HEK293T (cell line): Measurements from ENCODE around the gene ABLIM2.

ENCODE experiments used
- CTCF ChIA-PET: fragments of 350-600 bp; formaldehyde crosslinking; extraction: SDS; loops from one replicate; lab custom pipeline; 2021; ENCODE audit warnings: antibody characterized with exemption, inconsistent platforms; lab: Yijun Ruan, JAX
- POLR2A ChIA-PET: fragments of 350-600 bp; formaldehyde crosslinking; extraction: SDS; loops from one replicate; lab custom pipeline; 2020; ENCODE audit warnings: antibody characterized with exemption, inconsistent platforms; lab: Yijun Ruan, JAX
- DNase-seq: peaks from one replicate; pipeline ENCODE4 v3.0.0; 2012; ENCODE audit warnings: mixed read lengths; ENCODE audit errors: extremely low spot score
- ARNT ChIP-seq: fragments of 450-650 bp; IDR thresholded peaks from 2 replicates; pipeline ENCODE4 v1.6.1; 2017; ENCODE audit warnings: mild to moderate bottlenecking
- BHLHE40 ChIP-seq: fragments of 450-650 bp; IDR thresholded peaks from 2 replicates; pipeline ENCODE4 v1.6.1; 2016; ENCODE audit warnings: mild to moderate bottlenecking, moderate library complexity, borderline replicate concordance
- CTBP1 ChIP-seq: fragments of 450-650 bp; IDR thresholded peaks from 2 replicates; pipeline ENCODE4 v1.6.1; 2016; ENCODE audit warnings: borderline replicate concordance
- ELF4 ChIP-seq: fragments of 450-650 bp; IDR thresholded peaks from 2 replicates; pipeline ENCODE4 v1.6.1; 2017; ENCODE audit warnings: antibody characterized with exemption
- FOXA1 ChIP-seq: fragments of 450-650 bp; IDR thresholded peaks from 2 replicates; pipeline ENCODE4 v1.6.1; 2016; ENCODE audit warnings: mild to moderate bottlenecking
- FOXK2 ChIP-seq: fragments of 450-650 bp; IDR thresholded peaks from 2 replicates; pipeline ENCODE4 v1.6.1; 2016; ENCODE audit warnings: mild to moderate bottlenecking
- FOXM1 ChIP-seq: fragments of 450-650 bp; IDR thresholded peaks from 2 replicates; pipeline ENCODE4 v1.6.1; 2017; ENCODE audit warnings: mild to moderate bottlenecking, borderline replicate concordance
- HDGF ChIP-seq: fragments of 450-650 bp; IDR thresholded peaks from 2 replicates; pipeline ENCODE4 v1.6.1; 2017; ENCODE audit warnings: antibody characterized with exemption, borderline replicate concordance
- L3MBTL2 ChIP-seq: fragments of 450-650 bp; conservative IDR thresholded peaks from 2 replicates; pipeline ENCODE4 v1.6.1; 2016; ENCODE audit warnings: mild to moderate bottlenecking
- LEF1 ChIP-seq: fragments of 450-650 bp; IDR thresholded peaks from 2 replicates; pipeline ENCODE4 v1.6.1; 2017; ENCODE audit warnings: mild to moderate bottlenecking, borderline replicate concordance
- NFRKB ChIP-seq: fragments of 450-650 bp; IDR thresholded peaks from 2 replicates; pipeline ENCODE4 v1.6.1; 2016; ENCODE audit warnings: mild to moderate bottlenecking, moderate library complexity
- SP1 ChIP-seq: fragments of 450-650 bp; IDR thresholded peaks from 2 replicates; pipeline ENCODE4 v1.6.1; 2017
- SUZ12 ChIP-seq: fragments of 450-650 bp; IDR thresholded peaks from 2 replicates; pipeline ENCODE4 v1.6.1; 2016; ENCODE audit warnings: mild to moderate bottlenecking
- TARDBP ChIP-seq: fragments of 450-650 bp; IDR thresholded peaks from 2 replicates; pipeline ENCODE4 v1.6.1; 2016
- ZNF384 ChIP-seq: fragments of 450-650 bp; IDR thresholded peaks from 2 replicates; pipeline ENCODE4 v1.6.1; 2016
- TF ChIP-seq, protein P1 (sequence below): fragments of 450-650 bp; IDR thresholded peaks from 2 replicates; pipeline ENCODE4 v1.6.1; 2016

Gene ABLIM2

DNA sequence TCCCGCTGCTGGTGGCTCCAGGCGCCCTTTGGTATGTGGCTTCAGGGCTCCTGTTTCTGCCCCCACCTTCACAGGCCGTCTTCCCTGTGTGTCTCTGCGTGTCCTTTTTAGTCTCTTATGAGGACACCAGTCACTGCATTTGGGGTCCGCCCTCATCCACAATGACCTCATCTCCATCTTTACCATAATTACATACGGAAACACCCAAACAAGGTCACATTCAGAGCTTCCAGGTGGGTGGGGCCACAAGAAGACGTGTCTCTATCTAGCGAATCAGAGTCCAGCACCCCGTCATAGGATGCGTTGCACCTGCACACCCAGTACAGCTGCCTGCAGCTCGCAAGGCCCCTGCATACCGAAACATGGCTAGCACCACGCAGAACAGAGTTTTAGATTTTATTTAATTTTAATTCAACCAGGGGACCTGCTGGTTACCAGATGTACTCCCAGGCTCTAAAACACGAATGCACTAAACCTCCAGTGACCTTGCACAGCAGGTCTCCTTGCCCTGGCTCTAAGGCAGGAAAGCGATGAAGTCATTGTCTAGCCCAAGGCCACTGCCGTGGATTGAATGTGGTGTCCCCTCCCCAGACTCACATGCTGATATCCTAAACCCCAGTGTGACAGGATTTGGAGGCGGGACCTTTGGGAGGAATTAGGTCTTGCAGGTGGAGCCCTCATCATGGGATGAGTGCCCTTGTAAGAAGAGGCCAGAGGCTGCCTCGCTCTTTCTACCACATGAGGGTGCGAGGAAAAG, 30.3 kb downstream of the ABLIM2 start:
- TF ChIP-seq FOXM1 (no peak), BHLHE40 (no peak), FOXK2 (no peak), FOXA1 (no peak), HDGF (no peak), SP1 (no peak), ZNF384 (no peak), L3MBTL2 (no peak), ARNT (no peak)
- TF ChIP-seq, protein P1, sequence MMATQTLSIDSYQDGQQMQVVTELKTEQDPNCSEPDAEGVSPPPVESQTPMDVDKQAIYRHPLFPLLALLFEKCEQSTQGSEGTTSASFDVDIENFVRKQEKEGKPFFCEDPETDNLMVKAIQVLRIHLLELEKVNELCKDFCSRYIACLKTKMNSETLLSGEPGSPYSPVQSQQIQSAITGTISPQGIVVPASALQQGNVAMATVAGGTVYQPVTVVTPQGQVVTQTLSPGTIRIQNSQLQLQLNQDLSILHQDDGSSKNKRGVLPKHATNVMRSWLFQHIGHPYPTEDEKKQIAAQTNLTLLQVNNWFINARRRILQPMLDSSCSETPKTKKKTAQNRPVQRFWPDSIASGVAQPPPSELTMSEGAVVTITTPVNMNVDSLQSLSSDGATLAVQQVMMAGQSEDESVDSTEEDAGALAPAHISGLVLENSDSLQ = no peak
- ChIA-PET POLR2A (no interaction called here), CTCF (no interaction called here)
- no peak for DNase-seq

DNA sequence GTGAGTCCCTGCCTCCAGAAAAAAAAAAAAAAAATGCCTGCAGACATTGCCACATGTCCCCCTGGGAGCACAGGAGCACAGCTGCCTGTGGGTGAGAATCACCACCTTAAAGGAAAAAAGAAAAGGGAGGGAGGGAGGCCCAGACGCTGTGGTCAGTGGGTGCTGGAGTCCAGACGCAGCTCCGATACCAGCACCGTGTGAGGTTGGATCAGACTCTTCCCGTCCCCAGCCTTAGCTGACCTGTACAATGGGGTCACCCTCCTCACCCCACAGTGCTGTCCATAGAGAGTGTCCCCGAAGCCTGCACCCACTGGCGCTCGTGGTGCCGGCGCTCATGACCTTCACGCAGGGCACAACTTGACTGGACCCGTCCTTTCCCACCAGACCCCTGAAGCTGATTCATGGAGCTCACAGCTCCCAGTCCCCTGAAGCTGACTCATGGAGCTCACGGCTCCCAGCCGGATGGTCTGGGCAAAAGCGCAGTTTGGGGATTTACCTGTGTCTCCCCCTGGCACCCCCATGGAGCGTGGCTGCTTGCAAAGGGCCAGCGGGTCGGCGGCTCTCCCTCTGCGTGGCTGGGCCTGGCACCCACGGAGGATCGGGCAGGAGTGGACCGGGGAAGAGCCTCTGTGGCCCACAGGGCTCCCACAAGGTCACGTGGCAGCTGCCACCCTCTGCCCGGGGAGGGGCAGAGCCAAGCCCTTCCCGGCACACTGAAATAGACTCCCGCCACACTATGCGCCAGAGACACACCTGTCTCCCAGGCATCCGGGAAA, 31.4 kb downstream of the ABLIM2 start:
- CTCF ChIA-PET = no interaction called here
- POLR2A ChIA-PET = no interaction called here
- TF ChIP-seq SUZ12 (no peak), LEF1 (no peak), ELF4 (no peak), NFRKB (no peak), BHLHE40 (no peak), HDGF (no peak), ZNF384 (no peak), L3MBTL2 (no peak), FOXA1 (no peak), FOXK2 (no peak), SP1 (no peak)
- TF ChIP-seq, protein P1 = no peak
- no peak for DNase-seq

DNA sequence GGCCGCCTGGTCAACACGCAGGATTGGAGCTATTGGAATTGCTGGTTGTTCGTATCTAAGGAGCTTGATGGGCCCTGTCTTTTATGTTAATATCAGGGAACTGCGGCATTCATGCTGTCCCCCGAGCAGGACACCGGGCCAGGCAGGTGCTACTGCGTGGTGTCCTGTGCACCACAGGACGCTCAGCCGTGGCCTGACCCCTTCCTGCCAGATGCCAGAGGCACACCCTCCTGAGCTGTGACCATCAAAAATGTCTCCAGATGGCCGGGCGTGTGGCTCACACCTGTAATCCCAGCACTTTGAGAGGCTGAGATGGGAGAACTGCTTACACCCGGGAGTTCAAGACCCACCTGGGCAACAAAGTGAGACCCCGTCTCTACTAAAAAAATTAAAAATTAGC, 32.1 kb downstream of the ABLIM2 start:
- ChIA-PET CTCF (interaction anchor here (0.6 kb wide), 1 partner anchor 324 kb away, joined by 4 read pairs; no protein-coding TSS in a partner anchor), POLR2A (no interaction called here)
- DNase-seq = no peak
- TF ChIP-seq, protein P1 = no peak
- TF ChIP-seq HDGF = no peak
- no peak for TF ChIP-seq FOXK2
- TF ChIP-seq CTBP1 = no peak
- no peak for TF ChIP-seq SUZ12
- TF ChIP-seq FOXM1 = no peak
- TF ChIP-seq ZNF384 = no peak
- TF ChIP-seq NFRKB = no peak
- TF ChIP-seq TARDBP = no peak
- TF ChIP-seq BHLHE40 = no peak
- TF ChIP-seq FOXA1 = no peak
- no peak for TF ChIP-seq ELF4
- TF ChIP-seq L3MBTL2 = no peak
- TF ChIP-seq SP1 = no peak
- TF ChIP-seq ARNT = no peak
- no peak for TF ChIP-seq LEF1

DNA sequence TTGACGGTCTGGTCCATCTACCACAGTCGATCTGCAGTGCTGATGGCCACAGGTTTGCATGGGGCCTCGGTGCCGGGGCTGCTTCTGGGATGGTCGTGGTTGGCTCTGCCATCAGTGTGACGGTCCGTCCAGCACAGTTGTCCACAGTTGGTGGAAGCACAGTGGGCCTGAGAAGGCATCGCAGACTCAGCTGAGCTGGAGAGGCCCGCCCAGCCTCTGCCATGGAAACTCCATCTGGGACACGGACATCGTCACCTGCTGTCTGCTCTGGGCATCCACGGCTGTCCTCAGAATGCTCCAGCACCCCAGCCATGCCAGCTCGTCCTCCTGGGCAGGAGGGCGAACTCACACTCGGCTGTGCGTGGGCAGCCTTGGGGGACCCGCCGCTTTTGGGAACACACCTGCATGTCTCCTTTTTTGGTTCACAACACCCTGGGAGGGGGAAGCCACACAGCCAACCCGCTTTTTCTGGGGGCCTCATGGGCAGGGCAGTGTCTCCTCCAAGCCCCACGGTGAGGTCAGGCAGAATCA, 33.0 kb downstream of the ABLIM2 start:
- TF ChIP-seq ARNT = no peak
- TF ChIP-seq SUZ12 = no peak
- TF ChIP-seq NFRKB = no peak
- TF ChIP-seq LEF1 = no peak
- no peak for TF ChIP-seq FOXK2
- no peak for DNase-seq
- POLR2A ChIA-PET = no interaction called here
- CTCF ChIA-PET = no interaction called here

DNA sequence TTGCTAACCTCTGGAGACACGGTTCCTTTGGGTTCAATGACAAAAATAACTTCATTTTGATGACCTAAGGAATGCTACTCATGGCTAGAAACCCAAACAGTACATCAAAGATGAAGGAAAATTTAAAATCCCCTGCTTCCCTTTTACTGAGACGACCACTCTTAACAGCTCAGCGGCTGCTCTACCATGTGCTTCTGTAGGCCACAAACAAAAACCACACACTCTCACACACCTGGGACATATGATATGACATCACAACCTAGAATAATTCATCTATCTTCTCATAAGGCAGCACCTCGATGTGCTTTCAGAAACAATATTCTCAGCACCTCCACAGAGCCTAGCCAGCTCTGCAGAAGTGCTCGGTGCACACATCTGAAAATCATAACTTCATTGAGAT, 34.7 kb downstream of the ABLIM2 start:
- ChIA-PET POLR2A (no interaction called here), CTCF (no interaction called here)
- TF ChIP-seq SP1 (no peak), L3MBTL2 (no peak)
- DNase-seq = no peak

DNA sequence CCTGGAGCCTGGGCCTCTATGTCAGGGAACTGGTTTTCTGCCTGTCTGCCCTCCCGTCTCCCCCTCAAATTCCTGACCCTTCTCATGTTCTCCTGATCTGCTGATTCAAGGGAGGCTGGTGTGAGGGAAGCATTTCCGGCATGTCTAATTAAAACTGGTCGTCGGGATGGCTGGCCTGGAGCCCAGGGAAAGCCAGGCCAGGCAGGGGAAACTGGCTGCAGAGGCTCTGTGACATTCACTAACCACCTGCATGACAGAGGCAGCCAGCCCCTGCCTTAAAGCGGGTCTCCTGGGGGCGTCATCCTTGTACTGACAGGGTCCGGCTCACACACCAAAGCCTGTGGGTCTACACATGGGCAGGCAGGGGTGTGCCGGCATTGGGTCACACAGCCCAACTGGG, 35.2 kb downstream of the ABLIM2 start:
- no peak for TF ChIP-seq SP1
- no peak for TF ChIP-seq FOXM1
- TF ChIP-seq BHLHE40 = no peak
- ChIA-PET POLR2A (no interaction called here), CTCF (no interaction called here)
- no peak for DNase-seq
